ENCODE results near the gene TBCK.
"Not testable (repeated sequence)": the region's sequence is repeated elsewhere in the genome, so short reads cannot be mapped to it uniquely, and the experiment has no call there.

Gene TBCK

GRCh38 chr4:106315968-106316772 lies at the start of gene TBCK, which contains the start of gene AIMP1:
TSS of gene TBCK (minus strand) at chr4:106316209. CDS start at chr4:106308960, 7,249 bp downstream.
TSS of gene AIMP1 (plus strand) at chr4:106316550. CDS start at chr4:106325010, 8,460 bp downstream.
- peak; percentile 90 to 92 for DNase-seq

- DNase-seq = no peak
Observed at GRCh38 chr4:106365613-106366012, 49.6 kb upstream of the TBCK start.

GRCh38 chr4:106364282-106364681 lies 48.3 kb upstream of the TBCK start:
- no peak for DNase-seq

- DNase-seq = no peak
Observed at GRCh38 chr4:106362086-106362825, 46.2 kb upstream of the TBCK start.

- no peak for DNase-seq
Observed at GRCh38 chr4:106358899-106359298, 42.9 kb upstream of the TBCK start.

- DNase-seq = no peak
Observed at GRCh38 chr4:106355193-106355592, 39.2 kb upstream of the TBCK start.

- DNase-seq = no peak
Observed at GRCh38 chr4:106353786-106354185, 37.8 kb upstream of the TBCK start.

- no peak for DNase-seq
Observed at GRCh38 chr4:106351016-106351415, 35.0 kb upstream of the TBCK start.

- DNase-seq = no peak
Observed at GRCh38 chr4:106347167-106347566, 31.2 kb upstream of the TBCK start.

- DNase-seq = no peak
Observed at GRCh38 chr4:106344647-106344970, 28.6 kb upstream of the TBCK start.

GRCh38 chr4:106343865-106344646 lies 28.0 kb upstream of the TBCK start:
- no peak for DNase-seq

GRCh38 chr4:106340774-106341173 lies 24.8 kb upstream of the TBCK start:
- no peak for DNase-seq

- DNase-seq = no peak
Observed at GRCh38 chr4:106339431-106339830, 23.4 kb upstream of the TBCK start.

- no peak for DNase-seq
Observed at GRCh38 chr4:106338671-106339070, 22.7 kb upstream of the TBCK start.

- DNase-seq = no peak
Observed at GRCh38 chr4:106337916-106338315, 21.9 kb upstream of the TBCK start.

GRCh38 chr4:106336618-106337017 lies 20.6 kb upstream of the TBCK start:
- no peak for DNase-seq

- DNase-seq = no peak
Observed at GRCh38 chr4:106334741-106335470, 18.9 kb upstream of the TBCK start.

GRCh38 chr4:106333186-106333585 lies 17.2 kb upstream of the TBCK start:
- DNase-seq = no peak

GRCh38 chr4:106329041-106329618 lies 13.1 kb upstream of the TBCK start:
- peak in 1 of 2 donors; percentile 33 for DNase-seq

- DNase-seq = no peak
Observed at GRCh38 chr4:106325800-106326199, 9.8 kb upstream of the TBCK start.

GRCh38 chr4:106323119-106323518 lies 7.1 kb upstream of the TBCK start:
- no peak for DNase-seq

GRCh38 chr4:106321814-106322213 lies 5.8 kb upstream of the TBCK start:
- DNase-seq = not testable (repeated sequence)
